Mesodermal cell (in vitro differentiated cells): Measurements from ENCODE around the gene E2F4.
A peak's percentile ranks its signal among the peaks of the same experiment; 100 is the strongest.

ENCODE experiments used
- H3K27ac ChIP-seq: 2 replicates; pipeline ENCODE4 v1.7.0; 2013; ENCODE audit warnings: mild to moderate bottlenecking, low read depth, low read length, moderate library complexity; ENCODE audit not compliant: severe bottlenecking
- H3K36me3 ChIP-seq: 2 replicates; pipeline ENCODE4 v1.7.1; 2013; ENCODE audit warnings: mild to moderate bottlenecking, low read length, moderate library complexity; ENCODE audit not compliant: control insufficient read depth, insufficient read depth
- H3K4me1 ChIP-seq: one replicate; pipeline ENCODE4 v1.7.1; 2013; ENCODE audit warnings: mild to moderate bottlenecking, low read length; ENCODE audit not compliant: insufficient read depth, control insufficient read depth, poor library complexity, severe bottlenecking
- H3K4me3 ChIP-seq: 2 replicates; pipeline ENCODE4 v1.7.0; 2013; ENCODE audit warnings: low read length, control low read depth, mild to moderate bottlenecking; ENCODE audit not compliant: insufficient read depth, poor library complexity, severe bottlenecking; ENCODE audit errors: extremely low read depth
- H3K9me3 ChIP-seq: 2 replicates; pipeline ENCODE4 v1.7.1; 2013; ENCODE audit warnings: mild to moderate bottlenecking, low read length, moderate library complexity; ENCODE audit not compliant: control insufficient read depth
- WGBS, 2 experiments: methylation state at CpG; one replicate each; pipeline ENCODE4 v1.1.5; 2013; ENCODE audit warnings: missing lambda C conversion rate in 2 of 2; ENCODE audit not compliant: insufficient coverage in 2 of 2; 5-methylcytosine and 5-hydroxymethylcytosine counted together

E2F4 gene

DNA sequence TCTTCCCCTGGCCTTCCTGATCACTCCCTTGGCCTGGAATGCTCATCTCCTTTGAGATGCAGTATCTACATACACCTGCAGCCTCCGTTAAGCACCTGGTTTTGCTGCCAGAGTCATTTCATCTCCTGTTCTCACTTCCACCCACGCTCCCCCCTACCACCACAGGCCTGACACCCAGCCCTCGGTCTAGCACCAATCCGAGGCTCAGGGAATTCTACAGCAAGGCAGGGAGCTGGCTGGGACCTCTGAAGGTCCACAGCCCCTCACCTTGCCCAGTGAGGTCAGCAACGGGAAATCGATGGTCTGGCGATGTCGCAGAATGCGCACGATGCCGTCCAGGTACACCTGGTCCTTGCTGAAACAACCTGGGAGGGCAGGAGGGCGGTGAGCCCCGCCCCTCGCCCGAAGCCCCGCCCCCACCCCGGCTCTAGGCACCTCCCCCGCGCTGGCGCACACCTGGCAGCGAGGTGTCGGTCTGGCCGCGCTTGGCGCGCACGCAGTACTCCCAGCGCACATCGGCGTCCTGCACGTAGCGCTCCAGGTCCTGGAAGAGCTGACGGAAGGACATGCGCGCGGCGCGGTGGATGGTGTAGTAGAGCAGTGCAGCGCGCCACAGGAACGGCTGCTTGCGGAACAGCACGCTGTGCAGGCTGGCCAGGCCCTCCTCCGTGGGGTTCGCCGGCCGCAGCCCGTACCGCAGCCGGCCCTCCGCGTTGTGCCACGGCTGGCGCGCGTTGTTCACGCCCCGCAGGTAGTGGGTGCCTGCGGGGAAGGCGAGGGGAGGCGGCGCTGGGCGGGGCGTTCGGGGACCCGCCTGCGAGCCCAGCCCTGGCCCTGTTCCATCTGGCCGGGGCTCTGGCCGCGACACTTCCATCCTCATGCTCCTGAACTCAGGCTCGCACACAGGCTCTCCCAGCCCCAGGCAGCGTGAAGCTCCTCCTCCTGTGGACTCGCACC is 13.9 kb upstream of the E2F4 start:
- Histone ChIP-seq H3K27ac (no peak overlapping the region), H3K36me3 (peaks cover 31% of the 10 kb centered on the region), H3K4me3 (peak overlapping the region; percentile 18), H3K9me3 (no peaks in the 10 kb centered on the region), H3K4me1 (peaks cover 10% of the 10 kb centered on the region)
- 7 to 14% methylated on average over 58 to 60 of the region's 73 CpGs for WGBS, 2 experiments

- 95 to 97% methylated on average over 10 to 11 of the region's 13 CpGs for WGBS, 2 experiments
- H3K4me3 ChIP-seq = no peak overlapping the region
Observed at GRCh38 chr16:67179421-67180080, 12.4 kb upstream of the E2F4 start.

GRCh38 chr16:67180166-67180565 is 11.8 kb upstream of the E2F4 start:
- WGBS, 2 experiments = 93 to 97% methylated on average over 15 of the region's 16 CpGs
- Histone ChIP-seq H3K36me3 (peaks cover 28% of the 10 kb centered on the region), H3K4me3 (no peak overlapping the region), H3K9me3 (no peaks in the 10 kb centered on the region), H3K27ac (no peak overlapping the region), H3K4me1 (peaks cover 3% of the 10 kb centered on the region)

More at GRCh38 chr16:67179421-67180080, 12.4 kb upstream of the E2F4 start:
- Histone ChIP-seq H3K4me1 (peaks cover 4% of the 10 kb centered on the region), H3K36me3 (peaks cover 31% of the 10 kb centered on the region), H3K27ac (no peak overlapping the region), H3K9me3 (no peaks in the 10 kb centered on the region)

- WGBS, 2 experiments = 89 to 94% methylated on average over 2 of the region's 2 CpGs
- Histone ChIP-seq H3K4me1 (peaks cover 12% of the 10 kb centered on the region), H3K36me3 (peaks cover 20% of the 10 kb centered on the region), H3K4me3 (no peak overlapping the region), H3K27ac (no peak overlapping the region), H3K9me3 (no peaks in the 10 kb centered on the region)
Observed at GRCh38 chr16:67181346-67181745, 10.6 kb upstream of the E2F4 start.

GRCh38 chr16:67182288-67182687 is 9.7 kb upstream of the E2F4 start:
- peak overlapping the region; percentile 61 for H3K4me3 ChIP-seq
- WGBS, 2 experiments = 86 to 93% methylated on average over 2 of the region's 2 CpGs

GRCh38 chr16:67183284-67183626 is 8.7 kb upstream of the E2F4 start:
- peaks cover 25% of the 10 kb centered on the region for H3K4me1 ChIP-seq
- WGBS, 2 experiments = 11 to 18% methylated on average over 8 to 9 of the region's 11 CpGs
- H3K9me3 ChIP-seq = no peaks in the 10 kb centered on the region
- H3K4me3 ChIP-seq = peak overlapping the region; percentile 61
- peaks cover 19% of the 10 kb centered on the region for H3K36me3 ChIP-seq
- H3K27ac ChIP-seq = peak overlapping the region; percentile 98

More at GRCh38 chr16:67182288-67182687, 9.7 kb upstream of the E2F4 start:
- Histone ChIP-seq H3K4me1 (peaks cover 21% of the 10 kb centered on the region), H3K36me3 (peaks cover 19% of the 10 kb centered on the region), H3K9me3 (no peaks in the 10 kb centered on the region), H3K27ac (no peak overlapping the region)

- H3K36me3 ChIP-seq = peaks cover 19% of the 10 kb centered on the region
- H3K4me1 ChIP-seq = peaks cover 25% of the 10 kb centered on the region
- H3K27ac ChIP-seq = peak within 1 kb of the TSS; percentile 98
- no peaks in the 10 kb centered on the region for H3K9me3 ChIP-seq
- WGBS, 2 experiments = 0 to 1% methylated on average over 52 to 71 of the region's 77 CpGs
- H3K4me3 ChIP-seq = peak within 1 kb of the TSS; percentile 61
Observed at GRCh38 chr16:67183627-67184452, 8.1 kb upstream of the E2F4 start, which contains the start of gene MATCAP1. Gene MATCAP1, minus strand, starts transcription at chr16:67183963. Its CDS starts 3,353 bp downstream, at chr16:67180610.

DNA sequence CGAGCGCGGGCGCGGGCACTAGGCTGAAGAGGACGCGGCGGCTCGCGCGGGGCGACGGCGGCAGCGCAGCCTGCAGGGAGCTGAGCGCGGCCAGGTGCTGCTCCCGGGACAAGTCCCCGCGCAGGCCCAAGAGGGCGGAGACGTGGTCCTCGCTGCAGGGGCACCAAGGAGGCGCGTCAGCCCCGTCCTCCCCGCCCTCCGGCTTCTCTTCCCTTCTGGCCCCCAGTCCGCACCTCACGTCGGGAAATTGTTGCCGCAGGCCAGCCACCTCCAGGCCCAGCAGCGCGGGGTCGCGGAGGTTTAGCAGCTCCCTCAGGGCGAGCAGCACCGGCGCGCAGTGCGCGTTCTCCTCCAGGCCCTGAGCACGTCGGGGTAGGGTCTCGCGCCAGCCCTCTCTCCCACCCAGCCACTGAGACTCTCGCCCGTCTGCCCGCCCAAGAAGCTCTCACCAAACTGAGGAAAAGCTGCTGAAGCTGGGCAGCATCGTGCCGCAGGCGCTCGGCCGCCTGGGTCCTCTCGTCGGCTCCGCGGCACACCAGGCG is 7.4 kb upstream of the E2F4 start:
- WGBS, 2 experiments = 14 to 15% methylated on average over 51 to 59 of the region's 59 CpGs
- peaks cover 16% of the 10 kb centered on the region for H3K36me3 ChIP-seq
- peak overlapping the region; percentile 61 for H3K4me3 ChIP-seq
- H3K27ac ChIP-seq = no peak overlapping the region
- no peaks in the 10 kb centered on the region for H3K9me3 ChIP-seq
- peaks cover 25% of the 10 kb centered on the region for H3K4me1 ChIP-seq

DNA sequence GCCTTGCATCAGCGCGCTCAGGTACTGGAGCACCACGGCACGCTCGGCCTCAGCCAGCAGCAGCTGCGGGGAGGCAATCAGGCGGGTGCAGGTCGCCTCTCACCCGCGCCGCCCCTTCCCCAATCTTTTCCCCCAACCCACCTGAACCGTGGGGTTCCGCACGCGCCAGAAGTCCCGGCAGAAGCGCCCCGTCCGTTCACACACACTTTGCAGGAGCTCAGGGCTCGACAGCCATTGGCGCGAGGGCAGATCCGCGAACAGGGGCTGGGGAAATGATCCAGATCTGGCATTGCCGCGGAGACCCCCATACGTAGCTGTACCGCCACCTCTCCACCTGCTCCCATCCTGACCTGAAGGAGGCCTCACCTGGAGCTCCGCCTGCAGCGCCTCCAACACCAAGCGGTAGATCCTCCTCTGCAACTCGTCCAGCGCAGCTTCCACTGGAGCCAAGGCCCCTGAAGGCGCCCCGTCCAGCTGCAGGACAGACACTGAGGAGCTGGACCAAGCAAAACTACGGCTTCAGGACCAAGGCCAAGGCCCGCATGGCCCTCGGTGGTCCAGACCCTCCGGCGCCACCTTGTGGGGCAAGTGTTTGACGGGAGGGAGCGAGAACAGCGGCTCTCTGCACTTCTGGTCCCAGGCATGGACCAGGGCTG is 6.8 kb upstream of the E2F4 start:
- peak overlapping the region; percentile 61 for H3K4me3 ChIP-seq

More for the DNA sequence above, 6.8 kb upstream of the E2F4 start:
- WGBS, 2 experiments = 22 to 24% methylated on average over 43 of the region's 43 CpGs
- H3K9me3 ChIP-seq = no peaks in the 10 kb centered on the region
- H3K36me3 ChIP-seq = peaks cover 10% of the 10 kb centered on the region
- H3K4me1 ChIP-seq = peaks cover 25% of the 10 kb centered on the region
- no peak overlapping the region for H3K27ac ChIP-seq
